ENCODE measurements around the gene TNFRSF9. TPM values are rescaled to one million over a fixed set of nuclear protein-coding genes. Genes with fewer than 3 reads are reported as not detected.

The TNFRSF9 gene
- total and polyA plus RNA-seq, 9 of the 15 experiments (the other 6 are each of a cell fraction or from before 2014, with no cell fraction given), result 0.04 to 0.29 (median 0.08) TPM; not detected in 1

GRCh38 chr1:7975212-7975865 lies 34.7 kb upstream of the TNFRSF9 start (continued):
- TF ChIP-seq CTCFL (IDR thresholded peaks at IDR 0.05; ENCODE audit: borderline replicate concordance, insufficient read depth, low read depth, low read length, poor library complexity, severe bottlenecking), result peak; percentile 19
- TF ChIP-seq ZNF280B (CRISPR knock-in tag; IDR thresholded peaks at IDR 0.05), result no peak
- 0 out of 2 replicates have a peak, but pooled peaks have one; percentile 17 for TF ChIP-seq ILF3 (IDR thresholded peaks at IDR 0.05; ENCODE audit: borderline replicate concordance)
- TF ChIP-seq RCOR1 (IDR thresholded peaks at IDR 0.05; ENCODE audit: borderline replicate concordance in 1 of 2, low read depth in 2 of 2, low read length in 2 of 2), result 0 out of 4 replicates have a peak, but pooled peaks of 1 of the 2 experiments have one; percentile 45
- TF ChIP-seq CC2D1A (IDR thresholded peaks at IDR 0.05), result 0 out of 2 replicates have a peak, but pooled peaks have one; percentile 42
- TF ChIP-seq POLR2AphosphoS5 (IDR thresholded peaks at IDR 0.05; ENCODE audit: control insufficient read depth, insufficient read depth, low read depth, low read length), result no peak; the same call in 1 of the 2 replicates
- peak; percentile 40; the same call in 1 of the 2 replicates for TF ChIP-seq USF1 (CRISPR knock-in tag; IDR thresholded peaks at IDR 0.05)
- TF ChIP-seq ATF7 (IDR thresholded peaks at IDR 0.05), result 0 out of 2 replicates have a peak, but pooled peaks have one; percentile 12
- TF ChIP-seq LARP7 (IDR thresholded peaks at IDR 0.05), result 0 out of 2 replicates have a peak, but pooled peaks have one; percentile 41
- no peak for TF ChIP-seq PKNOX1 (IDR thresholded peaks at IDR 0.05)
- peak; percentile 51 for TF ChIP-seq RB1 (IDR thresholded peaks at IDR 0.05; ENCODE audit: low read depth)
- peak in 1 of 2 experiments; percentile 17; a peak in 1 of 4 replicates for TF ChIP-seq MNT (conservative IDR thresholded peaks at IDR 0.05)
- peak; percentile 43; the same call in 1 of the 2 replicates for TF ChIP-seq ZC3H11A (IDR thresholded peaks at IDR 0.05; ENCODE audit: low read depth, low read length)
- peak; percentile 50; the same call in 1 of the 2 replicates for TF ChIP-seq ARID2 (IDR thresholded peaks at IDR 0.05)
- TF ChIP-seq HDAC2 (IDR thresholded peaks at IDR 0.05), result 0 out of 2 replicates have a peak, but pooled peaks have one; percentile 17
- TF ChIP-seq HCFC1 (IDR thresholded peaks at IDR 0.05; ENCODE audit: low read depth, low read length), result 0 out of 2 replicates have a peak, but pooled peaks have one; percentile 17
- TF ChIP-seq ETV1 (tag; conservative IDR thresholded peaks at IDR 0.05; ENCODE audit: low read depth), result no peak
- TF ChIP-seq BHLHE40 (IDR thresholded peaks at IDR 0.05; ENCODE audit: low read length), result no peak
- TF ChIP-seq STAG1 (CRISPR knock-in tag; IDR thresholded peaks at IDR 0.05; ENCODE audit: borderline replicate concordance), result peak; percentile 92; the same call in 1 of the 2 replicates
- TF ChIP-seq SNIP1 (IDR thresholded peaks at IDR 0.05; ENCODE audit: low read depth), result no peak
- no peak for TF ChIP-seq SIX5 (IDR thresholded peaks at IDR 0.05; ENCODE audit: borderline replicate concordance in 1 of 2, insufficient read depth in 1 of 2, low read depth in 1 of 2, low read length in 2 of 2)

Data from K562 (cell line).